GM23338 (cell line): ENCODE measurements around the gene CFAP97. TPM values are rescaled to one million over a fixed set of nuclear protein-coding genes. Genes with fewer than 3 reads are reported as not detected.
A peak's percentile ranks its signal among the peaks of the same experiment; 100 is the strongest.

ENCODE experiments used
- ATAC-seq: fragments of 200-7000 bp; cut with Tn5 transposase; 3 replicates; pipeline ENCODE4 v1.9.1; 2020
- DNase-seq: peaks from one replicate; pipeline ENCODE4 v3.0.0-alpha.2; 2015; ENCODE audit warnings: low spot score
- H2AFZ ChIP-seq: fragments of 200-600 bp; sonication (generic); 2 replicates; pipeline ENCODE4 v1.8.0; 2016; ENCODE audit warnings: antibody characterized with exemption, mild to moderate bottlenecking, moderate library complexity
- H3F3A ChIP-seq: fragments of 200-600 bp; sonication (generic); replicated peaks from 2 replicates; pipeline ENCODE4 v1.8.0; 2017; ENCODE audit warnings: antibody characterized with exemption, mixed run types, low read depth
- H3K27ac ChIP-seq: fragments of 200-600 bp; sonication (generic); 2 replicates; pipeline ENCODE4 v1.6.1; 2016; ENCODE audit warnings: low read depth
- H3K27me3 ChIP-seq: fragments of 200-600 bp; sonication (generic); 2 replicates; pipeline ENCODE4 v1.8.0; 2016; ENCODE audit warnings: mild to moderate bottlenecking, mixed run types, moderate library complexity; ENCODE audit not compliant: insufficient read depth
- H3K36me3 ChIP-seq: fragments of 200-600 bp; sonication (generic); 2 replicates; pipeline ENCODE4 v1.8.0; 2016; ENCODE audit warnings: mild to moderate bottlenecking; ENCODE audit not compliant: insufficient read depth
- H3K4me1 ChIP-seq: fragments of 200-600 bp; sonication (generic); 2 replicates; pipeline ENCODE4 v1.8.0; 2016; ENCODE audit warnings: mild to moderate bottlenecking, moderate library complexity; ENCODE audit not compliant: insufficient read depth
- H3K4me2 ChIP-seq: fragments of 200-600 bp; sonication (generic); 2 replicates; pipeline ENCODE4 v1.7.1; 2017; ENCODE audit warnings: mixed run types
- H3K4me3 ChIP-seq: fragments of 200-600 bp; sonication (generic); 2 replicates; pipeline ENCODE4 v1.6.1; 2016; ENCODE audit warnings: mixed run types
- H3K79me2 ChIP-seq: fragments of 200-600 bp; sonication (generic); replicated peaks from 2 replicates; pipeline ENCODE4 v1.8.0; 2017; ENCODE audit warnings: mild to moderate bottlenecking; ENCODE audit not compliant: insufficient read depth
- H3K9me2 ChIP-seq: fragments of 200-600 bp; sonication (generic); 2 replicates; pipeline ENCODE4 v1.8.0; 2017; ENCODE audit not compliant: insufficient read depth
- H4K20me1 ChIP-seq: fragments of 200-600 bp; sonication (generic); replicated peaks from 2 replicates; pipeline ENCODE4 v1.8.0; 2017; ENCODE audit warnings: mild to moderate bottlenecking; ENCODE audit not compliant: insufficient read depth
- H3K27ac Mint-ChIP-seq: 2 replicates; pipeline ENCODE4 v1.8.0; 2020; ENCODE audit warnings: inconsistent platforms, mild to moderate bottlenecking, moderate library complexity, mixed read lengths
- H3K27me3 Mint-ChIP-seq: 3 replicates; pipeline ENCODE4 v1.8.0; 2022; ENCODE audit warnings: low read depth, mild to moderate bottlenecking, moderate library complexity, mixed read lengths, inconsistent platforms; ENCODE audit not compliant: insufficient read depth, poor library complexity
- H3K36me3 Mint-ChIP-seq: 3 replicates; pipeline ENCODE4 v1.8.0; 2021; ENCODE audit warnings: low read depth, mild to moderate bottlenecking, inconsistent platforms, moderate library complexity, mixed read lengths
- H3K4me1 Mint-ChIP-seq: 3 replicates; pipeline ENCODE4 v1.8.0; 2020; ENCODE audit warnings: mild to moderate bottlenecking, inconsistent platforms, mixed read lengths
- H3K4me3 Mint-ChIP-seq: 3 replicates; pipeline ENCODE4 v1.8.0; 2021; ENCODE audit warnings: moderate library complexity, mild to moderate bottlenecking, inconsistent platforms, mixed read lengths
- H3K9me3 Mint-ChIP-seq: 3 replicates; pipeline ENCODE4 v1.8.0; 2020; ENCODE audit warnings: moderate library complexity, mild to moderate bottlenecking, inconsistent platforms, mixed read lengths
- CREB1 ChIP-seq: fragments of 250-450 bp; sonication (Bioruptor Pico); IDR thresholded peaks from 2 replicates; pipeline ENCODE4 v1.5.0; 2020; ENCODE audit warnings: low read depth, mild to moderate bottlenecking, moderate library complexity
- CTCF ChIP-seq, 2 experiments: fragments of 200-600 bp in 1 of 2; sonication (generic) in 1 of 2; conservative IDR thresholded peaks; 2 replicates each; pipeline versions ENCODE4 v1.5.1 to v1.6.1; 2016 to 2017; ENCODE audit warnings: antibody characterized with exemption in 2 of 2, low read depth in 2 of 2, mild to moderate bottlenecking in 2 of 2, moderate library complexity in 1 of 2
- EZH2 ChIP-seq: fragments of 200-600 bp; sonication (generic); IDR thresholded peaks from one replicate; pipeline ENCODE4 v1.8.0; 2017; ENCODE audit warnings: antibody characterized with exemption, mild to moderate bottlenecking, low read depth; ENCODE audit not compliant: unreplicated experiment
- REST ChIP-seq: IDR thresholded peaks from one replicate; pipeline ENCODE4 v1.6.1; 2018; ENCODE audit warnings: antibody characterized with exemption; ENCODE audit not compliant: unreplicated experiment
- ZNF462 ChIP-seq: fragments of 250-450 bp; sonication (Bioruptor Pico); IDR thresholded peaks from 2 replicates; pipeline ENCODE4 v1.5.0; 2020; ENCODE audit warnings: mild to moderate bottlenecking, moderate library complexity
- polyA plus RNA-seq: library from polyadenylated mRNA; unstranded; fragments of >200 nt; fragmentation: Nextera tagmentation; extraction: Ambion mirVana; gene quantifications from 2 replicates; pipeline ENCODE4 v1.2.1, GENCODE V29; 2016
- total RNA-seq: library from RNA; depleted of rRNA; stranded (reverse); fragments of >200 nt; shearing (Covaris generic); gene quantifications from 2 replicates; pipeline ENCODE4 v1.2.3, GENCODE V29; 2014

CFAP97 gene
- total and polyA plus RNA-seq, 2 experiments from 2014 or later, result 37.7 to 73.3 TPM

- TF ChIP-seq ZNF462 (CRISPR knock-in tag) (no peak), REST (no peak)
These were observed 7.8 kb upstream of the CFAP97 start (continued) for GRCh38 chr4:185211641-185212040.

GRCh38 chr4:185211035-185211434, 7.2 kb upstream of the CFAP97 start:
- peak overlapping the region; percentile 93 for H3K4me3 Mint-ChIP-seq
- Histone ChIP-seq H2AFZ (peak overlapping the region; percentile 80; the same call in 1 of the 2 replicates), H3K79me2 (peaks cover 54% of the 10 kb centered on the region), H3K27me3 (peaks cover 41% of the 10 kb centered on the region), H3K36me3 (no peaks in the 10 kb centered on the region), H3F3A (no peaks in the 10 kb centered on the region; the same call in 1 of the 2 replicates), H3K9me2 (no peaks in the 10 kb centered on the region), H3K27ac (no peak overlapping the region), H3K4me2 (peak overlapping the region; percentile 91), H3K4me3 (peak overlapping the region; percentile 84), H4K20me1 (peaks cover 2% of the 10 kb centered on the region; the same call in 1 of the 2 replicates), H3K4me1 (peaks cover 46% of the 10 kb centered on the region)
- DNase-seq (no peak), ATAC-seq (no peak)
- no peaks in the 10 kb centered on the region; the same call in 2 of the 3 replicates for H3K9me3 Mint-ChIP-seq
- H3K36me3 Mint-ChIP-seq, result no peaks in the 10 kb centered on the region; the same call in 2 of the 3 replicates
- H3K27me3 Mint-ChIP-seq, result peaks cover 31% of the 10 kb centered on the region
- H3K4me1 Mint-ChIP-seq, result peaks cover 43% of the 10 kb centered on the region
- TF ChIP-seq CTCF (conservative IDR thresholded peaks at IDR 0.05; ENCODE audit: low read depth in 2 of 2) (no peak), EZH2 (no peak), CREB1 (CRISPR knock-in tag) (no peak)
- no peak overlapping the region for H3K27ac Mint-ChIP-seq
